Measurements from ENCODE around the gene DUS1L. TPM values are rescaled to one million over a fixed set of nuclear protein-coding genes. Genes with fewer than 3 reads are reported as not detected.

DUS1L gene
- total and polyA plus RNA-seq, 2 experiments from 2014 or later = 66.0 to 122 TPM

GRCh38 chr17:82087961-82088837, 22.6 kb upstream of the DUS1L start:
- no peaks in the 10 kb centered on the region for H3K4me1 Mint-ChIP-seq
- H3K9me2 ChIP-seq (ENCODE audit: insufficient read depth) = no peaks in the 10 kb centered on the region
- H3K9me3 Mint-ChIP-seq = no peaks in the 10 kb centered on the region
- peaks cover 10% of the 10 kb centered on the region for H3K27me3 Mint-ChIP-seq (ENCODE audit: insufficient read depth, low read depth, poor library complexity)
- no peak for DNase-seq (ENCODE audit: low spot score)
- H3K36me3 ChIP-seq (ENCODE audit: insufficient read depth) = peaks cover 13% of the 10 kb centered on the region; the same call in 1 of the 2 replicates
- H3K36me3 Mint-ChIP-seq (ENCODE audit: low read depth) = peaks cover 54% of the 10 kb centered on the region; the same call in 2 of the 3 replicates
- H3K4me1 ChIP-seq (ENCODE audit: insufficient read depth) = no peaks in the 10 kb centered on the region
- no peaks in the 10 kb centered on the region for H3K27me3 ChIP-seq (ENCODE audit: insufficient read depth)
- H3K4me2 ChIP-seq = no peak overlapping the region
- ATAC-seq = no peak
- H3F3A ChIP-seq (replicated peaks; ENCODE audit: low read depth) = 0 out of 2 replicates have a peak, but pooled peaks cover 20% of the 10 kb centered on the region
- peaks cover 17% of the 10 kb centered on the region for H4K20me1 ChIP-seq (replicated peaks; ENCODE audit: insufficient read depth)
- no peak overlapping the region for H3K4me3 Mint-ChIP-seq
- H3K79me2 ChIP-seq (replicated peaks; ENCODE audit: insufficient read depth) = peaks cover under 1% of the 10 kb centered on the region; the same call in 1 of the 2 replicates
- H2AFZ ChIP-seq = no peak overlapping the region
- no peak overlapping the region for H3K27ac Mint-ChIP-seq
- H3K4me3 ChIP-seq = no peak overlapping the region
- H3K27ac ChIP-seq (ENCODE audit: low read depth) = no peak overlapping the region
- TF ChIP-seq EZH2phosphoT487 (IDR thresholded peaks at IDR 0.05; ENCODE audit: unreplicated experiment) (no peak), NANOG (IDR thresholded peaks at IDR 0.05; ENCODE audit: borderline replicate concordance) (no peak), EZH2 (IDR thresholded peaks at IDR 0.05; ENCODE audit: low read depth, unreplicated experiment) (no peak), REST (IDR thresholded peaks at IDR 0.05; ENCODE audit: unreplicated experiment) (no peak), ZNF331 (CRISPR knock-in tag; IDR thresholded peaks at IDR 0.05; ENCODE audit: low read depth) (no peak), STAT1 (IDR thresholded peaks at IDR 0.05; ENCODE audit: unreplicated experiment) (no peak), JUNB (IDR thresholded peaks at IDR 0.05; ENCODE audit: unreplicated experiment) (no peak), POLR2AphosphoS5 (IDR thresholded peaks at IDR 0.05; ENCODE audit: low read depth) (no peak), ZNF462 (CRISPR knock-in tag; IDR thresholded peaks at IDR 0.05) (no peak)
- TF ChIP-seq, protein P1, sequence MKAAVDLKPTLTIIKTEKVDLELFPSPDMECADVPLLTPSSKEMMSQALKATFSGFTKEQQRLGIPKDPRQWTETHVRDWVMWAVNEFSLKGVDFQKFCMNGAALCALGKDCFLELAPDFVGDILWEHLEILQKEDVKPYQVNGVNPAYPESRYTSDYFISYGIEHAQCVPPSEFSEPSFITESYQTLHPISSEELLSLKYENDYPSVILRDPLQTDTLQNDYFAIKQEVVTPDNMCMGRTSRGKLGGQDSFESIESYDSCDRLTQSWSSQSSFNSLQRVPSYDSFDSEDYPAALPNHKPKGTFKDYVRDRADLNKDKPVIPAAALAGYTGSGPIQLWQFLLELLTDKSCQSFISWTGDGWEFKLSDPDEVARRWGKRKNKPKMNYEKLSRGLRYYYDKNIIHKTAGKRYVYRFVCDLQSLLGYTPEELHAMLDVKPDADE (IDR thresholded peaks at IDR 0.05) = no peak

Measured in GM23338 (cell line).